Fibroblast of skin of abdomen (primary cell): ENCODE data around the gene FAM227B.
"Not testable (repeated sequence)": the region's sequence is repeated elsewhere in the genome, so short reads cannot be mapped to it uniquely, and the experiment has no call there.

Experiments
- DNase-seq: peaks from one replicate; pipeline ENCODE4 v3.0.0-alpha.2; 2013

FAM227B gene

GRCh38 chr15:49492830-49493229 is 127.8 kb downstream of the FAM227B start:
- peak; percentile 70 for DNase-seq

GRCh38 chr15:49492151-49492550 is 128.5 kb downstream of the FAM227B start:
- DNase-seq = no peak

- DNase-seq = no peak
These were observed 129.7 kb downstream of the FAM227B start for GRCh38 chr15:49490966-49491365.

GRCh38 chr15:49485401-49485800 is 135.2 kb downstream of the FAM227B start:
- not testable (repeated sequence) for DNase-seq

- not testable (repeated sequence) for DNase-seq
These were observed 141.6 kb downstream of the FAM227B start for GRCh38 chr15:49478982-49479381.

GRCh38 chr15:49478021-49478420 is 142.6 kb downstream of the FAM227B start:
- not testable (repeated sequence) for DNase-seq

- DNase-seq = no peak
These were observed 147.6 kb downstream of the FAM227B start for GRCh38 chr15:49473031-49473430.

GRCh38 chr15:49472338-49472737 is 148.3 kb downstream of the FAM227B start:
- DNase-seq = no peak

- no peak for DNase-seq
These were observed 148.9 kb downstream of the FAM227B start for GRCh38 chr15:49471733-49472132.

- DNase-seq = not testable (repeated sequence)
These were observed 149.4 kb downstream of the FAM227B start for GRCh38 chr15:49471248-49471647.

- DNase-seq = peak; percentile 40
These were observed 152.2 kb downstream of the FAM227B start for GRCh38 chr15:49468481-49468839.

- DNase-seq = peak; percentile 44
These were observed 152.7 kb downstream of the FAM227B start for GRCh38 chr15:49467746-49468480.

GRCh38 chr15:49466119-49466518 is 154.5 kb downstream of the FAM227B start:
- no peak for DNase-seq

GRCh38 chr15:49464522-49464921 is 156.1 kb downstream of the FAM227B start:
- peak; percentile 48 for DNase-seq

GRCh38 chr15:49462232-49462844 is 158.3 kb downstream of the FAM227B start:
- no peak for DNase-seq

- peak; percentile 28 for DNase-seq
These were observed 160.1 kb downstream of the FAM227B start for GRCh38 chr15:49460411-49460941.

- DNase-seq = peak; percentile 37
These were observed 162.5 kb downstream of the FAM227B start for GRCh38 chr15:49458145-49458544.

- no peak for DNase-seq
These were observed 164.5 kb downstream of the FAM227B start for GRCh38 chr15:49456166-49456565.

- DNase-seq = no peak
These were observed 168.0 kb downstream of the FAM227B start for GRCh38 chr15:49452595-49452994.

- peak; percentile 44 for DNase-seq
These were observed 178.8 kb downstream of the FAM227B start for GRCh38 chr15:49441816-49442215.

- peak; percentile 62 for DNase-seq
These were observed 179.3 kb downstream of the FAM227B start for GRCh38 chr15:49441356-49441755.

GRCh38 chr15:49439678-49440395 is 180.8 kb downstream of the FAM227B start:
- DNase-seq = no peak

- DNase-seq = no peak
These were observed 181.5 kb downstream of the FAM227B start for GRCh38 chr15:49438962-49439631.
